Fibroblast of upper back skin (primary cell): ENCODE measurements around the gene FAM167B.
"Not testable (repeated sequence)": the region's sequence is repeated elsewhere in the genome, so short reads cannot be mapped to it uniquely, and the experiment has no call there.

Experiments used
- DNase-seq: peaks from one replicate; pipeline ENCODE4 v3.0.0-alpha.2; 2013

The FAM167B gene

DNA sequence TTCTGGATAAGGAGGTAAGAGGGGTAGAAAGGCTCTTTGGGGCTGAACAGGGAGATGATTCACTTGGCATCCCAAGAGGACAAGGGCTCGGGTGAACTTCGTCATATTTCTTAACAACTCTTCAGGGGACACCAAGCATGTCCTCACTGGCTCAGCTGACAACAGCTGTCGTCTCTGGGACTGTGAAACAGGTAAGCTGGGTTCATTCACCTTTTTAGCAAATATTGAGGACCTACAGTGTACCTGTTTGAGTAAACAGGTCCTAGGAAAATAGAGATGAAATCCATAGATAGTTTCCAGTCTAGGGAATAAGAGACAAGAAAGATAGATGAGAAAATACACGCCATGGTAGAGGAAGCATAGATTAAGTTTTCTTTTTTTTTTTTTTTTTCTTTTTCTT lies 22.7 kb upstream of the FAM167B start:
- DNase-seq, result no peak

DNA sequence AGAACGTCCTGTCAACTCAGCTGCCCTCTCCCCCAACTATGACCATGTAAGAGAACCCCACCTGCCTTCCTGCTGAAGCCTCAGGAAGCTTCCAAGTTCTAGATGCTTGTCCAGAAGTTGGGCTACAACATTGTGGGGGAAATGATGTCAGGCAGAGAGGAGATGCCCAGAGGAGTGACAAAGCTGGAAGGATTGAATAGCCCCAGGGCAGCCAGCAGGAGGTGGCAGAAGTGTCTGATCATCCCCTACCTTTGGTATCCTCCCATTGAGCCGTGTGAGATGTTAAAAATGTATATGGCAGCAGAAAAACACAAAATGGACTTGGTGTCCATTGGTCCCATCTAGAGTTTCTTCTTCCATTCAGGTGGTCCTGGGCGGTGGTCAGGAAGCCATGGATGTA lies 18.3 kb upstream of the FAM167B start:
- no peak for DNase-seq

DNA sequence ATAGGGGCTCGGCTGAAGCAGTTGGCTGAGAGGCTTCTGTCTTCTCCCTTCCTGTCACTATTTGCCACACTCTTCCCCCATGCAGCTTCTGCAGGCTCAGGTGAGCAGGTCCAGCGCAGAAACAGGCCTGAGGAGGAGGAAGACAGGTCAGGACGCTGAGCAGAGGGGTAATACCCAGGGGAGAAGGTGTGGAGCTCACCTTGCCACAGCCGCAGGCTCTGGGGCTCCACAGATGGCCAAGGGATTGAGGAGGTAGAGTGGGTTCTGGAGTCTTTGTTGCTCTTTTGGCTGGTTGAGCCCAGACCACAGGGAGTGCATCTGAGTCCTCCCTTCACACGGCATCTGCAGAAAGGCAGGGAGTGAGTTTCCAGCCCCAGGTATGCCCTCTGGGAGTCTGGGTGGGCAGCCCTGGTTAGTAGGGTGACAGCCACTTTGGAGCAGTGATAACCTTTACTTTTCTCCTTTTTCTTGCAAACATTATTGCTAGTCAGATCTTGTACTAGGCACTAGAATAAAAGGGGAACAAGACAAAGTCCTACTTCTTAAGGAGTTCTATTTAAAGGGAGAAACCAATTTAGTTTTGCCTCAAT lies 15.1 kb upstream of the FAM167B start:
- no peak for DNase-seq

DNA sequence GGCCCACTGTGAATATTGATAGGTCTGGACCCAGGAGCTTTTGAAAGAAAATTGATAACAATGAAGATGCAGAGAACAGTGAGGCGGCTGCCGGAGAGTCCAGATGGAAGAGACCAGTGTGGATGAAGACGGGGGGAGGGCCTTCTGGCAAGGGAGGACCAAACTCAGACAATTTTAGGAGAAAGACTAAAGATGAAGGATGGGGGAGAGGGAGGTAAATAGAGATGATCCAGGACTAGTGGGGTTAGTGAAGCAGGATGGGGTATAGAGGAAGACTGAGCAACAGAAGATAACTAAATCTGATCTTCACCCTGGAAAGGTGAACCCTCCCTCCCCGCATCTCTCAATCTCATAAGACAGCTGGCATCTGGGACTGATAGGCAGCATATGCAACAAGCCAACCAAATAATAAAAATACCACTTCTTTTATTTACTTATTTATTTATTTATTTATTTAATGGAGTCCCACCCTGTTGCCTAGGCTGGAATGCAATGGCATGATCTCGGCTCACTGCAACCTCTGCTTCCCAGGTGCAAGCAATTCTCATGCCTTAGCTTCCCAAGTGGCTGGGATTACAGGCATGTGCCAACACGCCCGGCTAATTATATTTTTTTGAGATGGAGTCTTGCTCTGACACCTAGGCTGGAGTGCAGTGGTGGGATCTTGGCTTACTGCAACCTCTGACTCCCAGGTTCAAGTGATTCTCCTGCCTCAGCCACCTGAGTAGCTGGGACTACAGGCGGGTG lies 14.3 kb upstream of the FAM167B start:
- DNase-seq, result no peak

DNA sequence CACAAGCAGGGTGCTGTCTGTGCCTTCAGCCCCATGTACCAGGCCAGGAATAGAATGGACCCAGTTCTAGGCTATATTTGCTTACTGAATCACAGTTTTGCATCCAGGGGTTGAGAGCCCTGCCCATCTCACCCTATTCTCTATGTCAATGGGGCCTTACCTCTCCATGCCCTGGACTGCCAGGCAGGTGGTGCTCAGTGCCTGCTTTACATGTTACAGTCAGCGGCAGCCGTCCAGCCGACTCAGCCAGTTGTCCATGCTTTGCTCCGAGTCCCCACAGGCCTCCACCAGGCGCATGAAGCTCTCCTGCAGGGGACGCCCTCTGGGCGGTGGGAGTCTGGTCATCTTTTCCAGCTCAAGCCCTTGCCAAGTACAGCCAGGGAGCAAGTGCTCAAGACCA lies 12.2 kb upstream of the FAM167B start:
- no peak for DNase-seq

DNA sequence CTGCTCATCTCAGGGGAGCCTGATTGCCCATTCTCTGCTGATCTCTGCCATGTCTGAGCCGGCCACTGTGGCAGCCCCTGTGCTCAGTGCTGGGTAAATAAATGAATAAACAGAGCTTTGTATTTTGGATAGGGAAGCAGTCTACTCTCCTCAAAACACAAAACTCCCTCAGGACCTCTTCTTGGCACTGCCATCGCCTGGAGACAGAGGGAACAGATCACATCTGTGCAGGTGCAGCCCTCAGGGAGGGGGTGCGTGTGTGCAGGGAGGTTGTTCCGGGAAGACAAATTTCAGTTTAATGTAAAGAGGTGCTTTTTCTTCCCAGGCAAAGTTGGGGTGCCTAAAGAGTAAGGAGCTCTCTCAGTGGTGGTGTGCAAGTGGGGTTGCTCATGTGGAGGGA lies 7.7 kb upstream of the FAM167B start:
- DNase-seq, result no peak

DNA sequence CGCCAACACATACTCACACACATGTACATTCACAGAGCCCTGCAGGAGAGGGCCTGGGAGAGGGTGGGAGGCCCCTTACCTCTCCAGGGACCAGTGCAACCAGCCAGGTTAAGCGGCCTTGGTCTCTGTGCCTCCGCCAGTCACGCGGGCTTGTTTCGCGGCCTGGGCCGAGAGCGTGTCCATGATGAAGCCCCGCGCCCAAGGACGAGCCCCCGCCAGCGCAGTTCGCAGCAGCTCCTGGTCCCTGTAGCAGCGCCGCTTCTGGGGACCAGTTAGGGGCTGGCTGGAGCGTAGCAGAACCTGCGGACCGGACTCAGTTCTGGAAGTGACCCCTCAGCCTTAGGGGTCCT lies 7.3 kb upstream of the FAM167B start:
- DNase-seq, result no peak

DNA sequence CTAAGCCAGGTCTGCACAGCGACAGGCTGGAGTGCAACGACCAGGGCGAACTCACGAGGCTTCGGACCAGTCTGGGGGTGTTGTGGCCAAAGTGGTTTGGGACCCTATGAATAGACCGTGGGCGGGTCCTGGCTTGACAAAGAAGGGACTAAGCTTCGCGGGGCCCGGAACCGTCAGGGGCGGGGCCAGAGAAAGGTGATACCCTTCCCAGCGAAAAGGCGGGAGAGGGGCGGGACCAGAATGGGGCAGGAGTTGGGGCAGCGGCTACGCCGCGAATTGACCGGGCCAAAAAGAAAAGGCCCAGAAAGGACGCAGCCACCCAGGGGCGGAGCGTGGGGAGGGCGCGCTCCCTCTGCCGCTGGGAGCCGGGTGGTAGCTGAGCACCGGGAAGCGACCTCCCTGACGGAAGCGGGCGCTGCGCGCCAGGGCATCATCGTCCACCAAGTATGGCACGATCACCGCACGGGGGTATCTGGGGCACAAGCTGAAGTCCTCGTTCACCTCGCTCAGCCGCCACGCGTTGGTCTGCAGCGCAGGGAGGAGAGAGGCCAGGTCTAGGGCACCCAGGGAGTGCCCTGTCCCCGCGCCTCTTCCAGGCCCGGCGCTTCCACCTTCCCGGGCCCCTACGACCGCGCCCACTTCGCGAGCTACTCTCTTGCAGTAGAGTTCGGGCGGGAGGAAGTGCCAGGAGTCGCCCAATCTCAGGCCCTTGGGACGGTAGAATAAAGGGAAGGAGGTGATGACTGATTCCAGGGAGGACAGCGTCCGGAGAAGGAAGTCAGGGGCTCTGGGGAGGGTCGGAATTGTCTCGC lies 6.7 kb upstream of the FAM167B start:
- DNase-seq, result peak; percentile 32

DNA sequence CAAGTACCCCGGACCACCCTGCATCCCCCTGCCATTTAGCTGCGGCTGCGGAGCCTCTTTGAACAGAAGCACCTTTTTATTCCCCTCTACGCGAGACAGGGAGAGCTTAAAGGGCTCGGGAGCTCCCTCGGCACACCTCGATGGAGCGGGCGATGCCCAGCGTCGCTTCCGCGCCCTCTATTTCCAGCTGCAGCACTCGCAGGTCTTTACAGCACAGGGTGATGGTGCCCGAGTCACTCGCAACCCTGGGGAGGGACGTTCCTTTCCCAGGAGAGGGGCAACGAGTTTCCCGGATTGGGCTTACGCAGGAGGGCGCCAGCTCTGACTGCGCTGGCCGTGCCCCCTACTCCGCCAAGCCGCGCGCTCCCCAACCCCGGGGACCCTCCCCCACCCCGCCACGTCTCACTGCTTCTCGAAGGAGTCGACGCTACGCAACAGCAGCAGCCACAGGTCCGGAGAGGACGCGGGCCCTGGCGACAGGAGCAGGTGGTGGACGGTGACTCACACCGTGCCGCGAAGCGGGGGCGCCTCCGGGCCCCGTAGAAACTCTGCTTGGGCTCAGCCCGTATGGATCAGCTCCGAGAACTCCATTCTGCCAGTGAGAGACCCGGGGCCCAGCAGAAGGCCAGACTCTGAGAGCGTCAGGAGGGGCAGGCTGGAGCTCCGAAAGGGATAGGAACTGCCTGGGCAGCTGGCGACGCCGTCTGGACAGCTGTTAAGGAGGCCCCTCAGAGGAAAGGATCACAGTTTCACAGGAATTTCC lies 5.8 kb upstream of the FAM167B start:
- DNase-seq, result peak; percentile 32

DNA sequence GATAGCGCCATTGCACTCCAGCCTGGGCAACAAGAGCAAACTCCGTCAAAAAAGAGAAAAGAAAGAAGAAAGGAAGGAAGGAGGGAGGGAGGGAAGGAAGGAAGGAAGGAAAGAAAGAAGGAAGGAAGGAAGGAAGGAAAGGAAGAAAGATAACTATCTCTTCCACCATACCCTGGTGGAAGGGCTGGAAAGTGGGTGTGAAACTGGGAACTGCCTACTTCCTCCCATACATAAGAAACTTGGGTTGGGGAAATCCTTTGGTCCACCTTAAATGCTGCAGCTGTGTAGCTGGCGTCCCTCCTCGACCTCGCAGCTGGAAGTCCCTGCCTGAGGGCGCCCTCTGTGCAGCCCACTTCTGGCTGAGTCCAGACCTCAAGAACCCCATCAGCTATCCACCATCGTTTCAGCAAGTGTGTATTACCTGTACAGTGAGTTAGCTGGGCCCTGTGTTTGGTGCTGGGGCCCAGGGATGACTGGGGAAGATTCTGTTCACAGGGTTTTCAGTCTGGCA lies 4.6 kb upstream of the FAM167B start:
- no peak for DNase-seq

DNA sequence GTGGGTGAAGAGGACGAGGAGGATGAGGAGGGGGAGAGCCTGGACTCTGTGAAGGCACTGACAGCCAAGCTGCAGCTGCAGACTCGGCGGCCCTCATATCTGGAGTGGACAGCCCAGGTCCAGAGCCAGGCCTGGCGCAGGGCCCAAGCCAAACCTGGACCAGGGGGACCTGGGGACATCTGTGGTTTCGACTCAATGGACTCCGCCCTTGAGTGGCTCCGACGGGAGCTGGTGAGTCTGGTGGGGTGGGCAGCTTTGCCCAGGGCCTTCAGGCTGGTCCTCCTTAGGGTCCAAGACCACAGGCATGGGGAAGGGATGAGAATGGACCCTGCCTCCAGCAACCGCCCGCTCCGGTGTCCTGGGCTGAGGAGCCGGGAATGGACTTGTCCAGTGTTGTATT lies 430 bp downstream of the FAM167B start:
- DNase-seq, result no peak

DNA sequence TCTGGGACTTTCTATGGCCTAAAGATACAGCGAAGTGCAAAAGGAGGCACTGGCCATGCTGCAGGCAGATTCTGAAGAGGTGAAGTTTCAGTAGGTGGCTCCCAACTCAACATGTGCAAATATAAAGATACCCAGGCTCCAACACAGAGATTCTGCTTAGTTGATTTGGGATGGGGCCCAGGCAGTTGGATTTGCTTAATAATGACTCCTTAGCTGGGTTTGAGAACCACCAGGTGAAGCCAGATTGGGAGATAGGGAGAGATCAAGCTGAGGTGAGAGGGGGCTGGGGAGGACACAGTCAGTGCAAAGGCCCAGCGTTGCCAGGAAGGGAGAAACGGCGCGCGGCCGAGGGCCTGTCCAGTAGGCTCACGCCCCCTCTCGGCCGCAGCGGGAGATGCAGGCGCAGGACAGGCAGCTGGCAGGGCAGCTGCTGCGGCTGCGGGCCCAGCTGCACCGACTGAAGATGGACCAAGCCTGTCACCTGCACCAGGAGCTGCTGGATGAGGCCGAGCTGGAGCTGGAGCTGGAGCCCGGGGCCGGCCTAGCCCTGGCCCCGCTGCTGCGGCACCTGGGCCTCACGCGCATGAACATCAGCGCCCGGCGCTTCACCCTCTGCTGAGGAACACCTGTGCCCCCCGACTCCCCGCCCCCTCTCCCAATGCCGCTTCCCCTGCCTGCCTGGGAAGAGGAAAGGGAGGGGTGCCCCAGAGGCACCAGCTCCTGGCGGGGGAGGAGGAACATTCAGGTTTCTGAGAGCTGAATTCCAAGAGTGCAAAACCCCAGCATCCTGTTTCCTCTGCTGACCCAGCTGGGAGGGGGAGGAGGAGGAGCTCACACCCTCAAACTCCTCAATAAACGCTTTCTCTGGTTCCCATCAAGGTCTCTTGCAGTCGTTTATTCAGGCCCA lies 1.2 kb downstream of the FAM167B start:
- peak; percentile 51 for DNase-seq

DNA sequence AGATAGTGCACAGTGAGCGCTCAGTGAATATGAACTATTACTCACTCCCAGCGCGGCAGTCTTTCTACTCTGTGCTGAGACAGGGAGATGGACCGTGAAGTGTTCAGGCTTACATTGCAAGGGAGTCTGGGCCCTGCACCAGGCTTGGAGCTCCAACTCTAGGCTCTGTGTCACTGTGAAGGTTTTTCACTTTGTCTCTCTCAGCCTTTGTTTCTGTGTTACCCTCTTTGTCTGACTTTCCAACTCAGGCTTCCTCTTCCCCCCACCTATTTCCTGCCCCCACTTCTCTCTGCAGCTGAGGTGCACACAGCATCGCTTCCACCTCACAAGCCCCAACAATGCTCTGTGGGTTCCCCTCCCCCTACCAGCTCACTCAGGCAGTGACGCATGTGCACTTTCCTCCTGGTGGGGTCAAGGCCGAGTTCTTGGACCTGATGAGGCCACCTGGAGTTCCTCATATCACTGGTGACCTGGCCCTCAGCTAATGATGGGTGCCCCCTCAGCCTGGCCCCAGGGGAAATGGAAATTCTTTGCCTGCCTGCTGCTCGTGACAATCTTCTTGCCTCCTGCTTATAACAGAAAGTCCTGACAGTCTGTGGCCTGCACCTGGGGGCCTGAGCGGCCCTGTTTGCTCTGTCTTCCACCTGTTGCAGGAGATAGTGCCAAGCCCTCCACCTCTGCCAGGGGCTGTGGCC lies 3.0 kb downstream of the FAM167B start:
- peak; percentile 24 for DNase-seq

DNA sequence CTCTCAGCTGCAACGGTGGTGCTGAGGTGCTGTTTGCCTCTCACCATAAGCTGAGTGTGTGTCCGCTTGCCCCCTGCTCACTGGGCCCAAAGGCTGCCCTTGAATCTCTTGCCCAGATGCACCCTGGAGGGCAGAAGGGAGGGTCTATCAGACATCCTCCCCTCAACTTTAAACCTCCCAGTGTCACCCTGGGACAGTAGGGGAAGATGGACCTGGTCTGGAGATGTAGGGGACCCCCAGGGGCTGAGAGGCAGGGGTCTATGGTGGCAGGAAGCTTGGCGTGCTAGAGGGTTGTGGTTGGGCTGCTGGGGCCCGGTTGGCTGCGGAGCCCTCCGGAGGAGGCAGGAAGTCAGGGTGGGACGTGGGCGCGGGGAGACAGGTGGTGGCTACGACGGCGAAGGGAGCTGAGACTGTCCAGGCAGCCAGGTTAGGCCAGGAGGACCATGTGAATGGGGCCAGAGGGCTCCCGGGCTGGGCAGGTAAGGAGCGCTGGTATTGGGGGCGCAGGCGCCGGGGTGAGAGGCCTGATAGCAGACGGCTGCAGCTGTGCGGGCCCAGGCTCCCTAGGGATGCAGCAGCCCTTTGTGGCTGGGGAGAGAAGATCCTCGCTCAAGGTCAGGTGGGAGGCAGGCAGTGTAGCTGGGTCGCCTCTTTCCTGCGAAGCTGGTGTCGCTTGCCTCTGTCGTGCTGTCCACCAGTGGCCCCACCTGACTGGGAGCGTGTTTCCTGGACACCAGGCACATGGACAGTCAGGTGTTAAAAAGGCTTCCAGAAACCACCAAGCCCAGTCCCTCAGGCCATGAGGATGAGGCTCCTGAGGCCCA lies 4.1 kb downstream of the FAM167B start, which contains the start of gene LCK:
LCK (plus strand) TSS at position 373 of the 824 bp plus-strand sequence. CDS start 23,065 bp downstream, outside the sequence.
- no peak for DNase-seq

DNA sequence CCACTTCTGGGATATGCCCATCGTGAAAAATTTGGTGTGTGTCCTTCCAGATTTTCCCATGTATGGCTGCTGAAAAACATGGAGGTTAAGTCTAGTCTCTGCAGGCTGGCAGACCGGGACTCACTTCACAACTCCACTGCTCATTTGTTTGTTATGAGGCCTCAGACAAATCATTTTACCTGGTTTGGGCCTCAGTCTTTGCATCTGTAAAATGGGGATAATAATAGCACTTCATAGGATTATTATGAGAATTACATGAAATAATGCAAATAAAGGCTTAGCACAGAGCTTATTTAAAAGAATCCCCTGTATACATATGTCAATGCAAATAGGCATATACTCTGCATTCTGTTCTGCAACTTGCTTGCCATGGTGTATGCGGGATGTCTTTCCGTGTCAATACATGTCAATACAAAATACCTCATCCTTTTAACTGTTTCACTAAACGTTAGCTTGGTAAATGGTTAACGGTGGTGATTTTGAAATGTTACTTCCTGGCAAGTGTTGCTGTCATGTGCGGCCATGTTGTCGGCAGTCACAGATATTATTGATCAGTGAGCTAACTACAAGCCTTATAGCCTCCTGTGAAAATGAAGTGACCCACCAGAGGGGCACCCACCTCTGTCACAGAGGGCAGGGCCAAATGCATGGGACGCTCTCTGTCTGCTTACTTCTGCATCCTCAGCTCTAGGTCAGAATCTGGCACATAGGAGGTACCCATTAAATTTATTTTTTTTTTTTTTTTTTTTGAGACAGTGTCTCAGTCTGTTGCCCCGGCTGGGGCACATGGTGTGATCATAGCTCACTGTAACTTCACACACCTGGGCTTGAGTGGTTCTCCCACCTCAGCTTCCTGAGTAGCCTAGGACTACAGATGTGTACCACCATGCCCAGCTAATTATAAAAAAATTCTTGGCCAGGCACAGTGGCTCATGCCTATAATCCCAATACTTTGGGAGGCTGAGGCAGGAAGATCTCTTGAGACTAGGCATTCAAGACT lies 8.3 kb downstream of the FAM167B start:
- no peak for DNase-seq

DNA sequence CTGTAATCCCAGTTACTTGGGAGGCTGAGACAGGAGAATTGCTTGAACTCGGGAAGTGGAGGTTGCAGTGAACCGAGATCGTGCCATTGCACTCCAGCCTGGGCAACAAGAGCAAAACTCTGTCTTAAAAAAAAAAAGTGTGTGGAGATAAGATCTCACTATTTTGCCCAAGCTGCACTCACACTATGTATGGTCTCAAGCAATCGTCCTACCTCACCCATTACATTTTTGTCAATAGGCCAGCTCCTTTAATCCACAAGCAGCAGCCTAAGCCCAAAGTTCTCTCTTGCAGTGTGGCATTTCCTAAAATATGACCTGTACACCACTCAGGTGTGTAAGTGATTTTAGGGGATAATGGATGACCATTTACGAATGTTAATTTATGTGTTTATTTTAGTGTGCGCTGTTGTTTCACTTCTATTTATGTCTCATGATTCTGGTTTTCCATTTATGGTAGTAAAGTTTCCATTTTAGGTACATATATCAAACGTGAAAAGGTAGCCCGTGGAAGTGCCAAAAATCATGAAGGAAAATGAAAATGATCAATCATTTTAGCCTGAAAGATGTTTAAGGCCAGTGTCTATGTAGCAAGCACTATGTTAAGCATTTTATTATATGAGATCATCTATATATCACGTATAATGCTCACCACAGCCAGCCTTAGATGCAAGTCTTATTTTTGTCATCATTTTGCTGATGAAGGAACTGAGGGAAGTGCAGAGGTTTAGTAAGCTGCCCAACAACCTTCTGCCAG lies 9.6 kb downstream of the FAM167B start:
- DNase-seq, result no peak

DNA sequence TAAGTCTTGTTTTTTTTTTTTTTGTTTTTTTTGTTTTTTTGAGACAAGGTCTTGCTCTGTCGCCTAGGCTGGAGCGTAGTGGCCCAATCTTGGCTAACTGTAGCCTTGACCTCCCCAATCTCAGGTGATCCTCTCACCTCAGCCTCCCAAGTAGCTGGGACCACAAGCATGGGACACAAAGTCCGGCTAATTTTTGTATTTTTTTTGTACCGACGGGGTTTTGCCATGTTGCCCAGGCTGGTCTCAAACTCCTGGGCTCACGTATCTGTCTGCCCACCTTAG lies 10.1 kb downstream of the FAM167B start:
- DNase-seq, result no peak

DNA sequence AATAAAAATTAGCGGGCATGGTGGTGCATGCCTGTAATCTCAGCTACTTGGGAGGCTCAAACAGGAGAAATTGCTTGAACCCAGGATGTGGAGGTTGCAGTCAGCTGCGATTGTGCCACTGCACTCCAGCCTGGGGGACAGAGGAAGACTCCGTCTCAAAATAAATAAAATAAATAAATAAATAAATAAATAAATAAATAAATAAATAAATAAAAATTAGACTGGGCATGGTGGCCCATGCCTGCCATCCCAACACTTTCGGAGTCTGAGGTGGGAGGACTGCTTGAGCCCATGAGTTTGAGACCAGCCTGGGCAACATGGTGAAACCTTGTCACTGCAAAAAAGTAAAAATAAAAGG lies 16.2 kb downstream of the FAM167B start:
- not testable (repeated sequence) for DNase-seq

DNA sequence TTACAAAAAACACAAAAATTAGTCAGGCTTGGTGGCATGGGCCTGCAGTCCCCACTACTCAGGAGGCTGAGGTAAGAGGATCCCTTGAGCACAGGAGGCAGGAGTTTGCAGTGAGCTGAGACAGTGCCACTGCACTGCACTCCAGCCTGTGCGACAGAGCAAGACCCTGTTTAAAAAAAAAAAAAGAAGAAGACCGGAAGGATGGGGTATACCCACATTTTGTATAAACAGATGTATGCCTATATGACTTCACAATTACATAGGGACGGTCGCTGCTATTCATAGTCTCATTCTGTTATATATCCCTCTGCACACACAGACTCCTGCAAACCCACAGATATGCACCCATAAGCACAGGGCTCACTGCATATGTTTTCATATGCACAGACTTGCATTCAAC lies 16.7 kb downstream of the FAM167B start:
- DNase-seq, result no peak
